GM23248 (cell line): ENCODE data around the gene SH3RF2.

Experiments
- EZH2 ChIP-seq: fragments of 200-600 bp; sonication (generic); IDR thresholded peaks from 2 replicates; pipeline ENCODE4 v1.6.1; 2018; ENCODE audit warnings: antibody characterized with exemption, mild to moderate bottlenecking; ENCODE audit not compliant: insufficient read depth, poor library complexity, severe bottlenecking
- EZH2phosphoT487 ChIP-seq: fragments of 200-600 bp; sonication (generic); IDR thresholded peaks from 2 replicates; pipeline ENCODE4 v1.6.1; 2018; ENCODE audit warnings: antibody characterized with exemption, moderate library complexity, mild to moderate bottlenecking, low read depth; ENCODE audit not compliant: insufficient read depth

DNA sequence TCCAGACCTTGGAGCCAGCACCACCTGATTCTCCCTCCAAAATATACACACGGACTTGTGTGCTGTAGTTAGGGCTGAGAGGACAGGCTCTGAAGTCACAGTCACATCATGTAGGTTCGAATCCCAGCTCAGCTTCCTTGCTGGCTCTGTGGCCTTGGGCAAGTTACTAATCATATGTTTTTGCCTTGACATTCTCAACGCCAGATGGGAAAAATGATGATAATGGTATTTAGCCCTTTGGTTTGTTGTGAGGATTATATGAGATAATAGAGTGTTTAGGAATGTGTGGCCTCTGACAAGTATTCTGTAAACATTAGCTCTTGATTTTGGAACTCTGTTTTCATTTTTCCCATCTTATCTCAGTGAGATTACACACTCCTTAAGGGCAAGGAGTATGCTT lies 96.5 kb downstream of the SH3RF2 start:
- TF ChIP-seq EZH2 (no peak), EZH2phosphoT487 (no peak)
